Hematopoietic multipotent progenitor cell (in vitro differentiated cells): ENCODE measurements around the gene MLXIP. TPM values are rescaled to one million over a fixed set of nuclear protein-coding genes. Genes with fewer than 3 reads are reported as not detected.
"Not testable (repeated sequence)": the region's sequence is repeated elsewhere in the genome, so short reads cannot be mapped to it uniquely, and the experiment has no call there.

ENCODE experiments used
- DNase-seq, 3 donors: peaks; one replicate each; pipeline ENCODE4 v3.0.0-alpha.2; 2011 to 2015; ENCODE audit warnings: low read depth in 2 of 3, low spot score in 2 of 3
- total RNA-seq: library from RNA; depleted of rRNA; stranded (reverse); fragments of >200 nt; gene quantifications from one replicate; pipeline ENCODE4 v1.2.3, GENCODE V29; 2012

Gene MLXIP
- total RNA-seq, 1 donor, result 50.9 TPM

DNA sequence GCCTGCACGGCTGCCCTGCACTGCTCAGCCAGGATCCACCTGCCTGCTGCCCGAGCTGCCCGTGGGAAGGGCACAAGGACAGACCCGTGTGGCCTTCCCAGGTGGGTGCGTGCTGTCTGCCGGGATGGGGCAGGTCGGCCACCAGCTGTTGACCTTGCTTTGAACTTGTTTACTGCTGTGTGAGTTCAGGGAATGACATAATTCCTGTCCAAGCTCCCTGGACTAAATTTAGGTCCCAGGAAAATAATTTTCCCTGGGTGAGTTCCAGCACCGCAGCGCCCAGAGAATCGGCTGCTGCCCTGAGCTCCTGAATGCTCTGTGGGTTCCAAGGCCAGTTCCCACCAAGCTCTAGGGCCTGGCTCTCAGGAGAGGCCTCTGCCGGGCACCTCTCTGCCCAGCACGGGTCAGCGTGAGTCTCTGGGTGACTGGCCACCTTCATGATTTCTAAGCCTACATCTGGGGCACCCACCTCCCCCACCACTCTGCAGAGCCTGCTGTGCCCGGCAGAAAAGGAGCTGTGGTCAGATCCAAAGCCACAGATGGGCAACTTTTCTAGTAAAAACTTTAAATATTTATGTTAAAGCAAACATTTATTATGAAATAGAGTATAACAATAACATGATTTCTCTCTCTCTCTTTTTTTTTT, 27.2 kb upstream of the MLXIP start:
- no peak for DNase-seq

DNA sequence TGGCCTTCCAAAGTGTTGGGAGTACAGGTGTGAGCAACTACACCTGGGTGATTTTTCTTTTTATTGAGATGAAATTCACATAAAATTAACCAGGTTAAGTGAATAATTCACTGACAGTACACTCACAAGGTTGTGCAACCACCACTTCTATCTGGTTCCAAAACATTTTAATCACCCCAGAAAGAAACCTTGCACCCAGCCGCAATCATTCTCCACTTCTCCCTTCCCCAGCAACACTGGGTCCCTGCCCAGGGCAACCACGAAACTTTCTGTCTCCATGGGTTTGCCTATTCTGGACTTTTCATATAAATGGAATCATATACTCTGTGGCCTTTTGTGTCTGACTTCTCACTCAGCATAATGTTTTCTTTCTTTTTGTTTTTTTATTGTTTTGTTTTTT, 26.3 kb upstream of the MLXIP start:
- no peak for DNase-seq

DNA sequence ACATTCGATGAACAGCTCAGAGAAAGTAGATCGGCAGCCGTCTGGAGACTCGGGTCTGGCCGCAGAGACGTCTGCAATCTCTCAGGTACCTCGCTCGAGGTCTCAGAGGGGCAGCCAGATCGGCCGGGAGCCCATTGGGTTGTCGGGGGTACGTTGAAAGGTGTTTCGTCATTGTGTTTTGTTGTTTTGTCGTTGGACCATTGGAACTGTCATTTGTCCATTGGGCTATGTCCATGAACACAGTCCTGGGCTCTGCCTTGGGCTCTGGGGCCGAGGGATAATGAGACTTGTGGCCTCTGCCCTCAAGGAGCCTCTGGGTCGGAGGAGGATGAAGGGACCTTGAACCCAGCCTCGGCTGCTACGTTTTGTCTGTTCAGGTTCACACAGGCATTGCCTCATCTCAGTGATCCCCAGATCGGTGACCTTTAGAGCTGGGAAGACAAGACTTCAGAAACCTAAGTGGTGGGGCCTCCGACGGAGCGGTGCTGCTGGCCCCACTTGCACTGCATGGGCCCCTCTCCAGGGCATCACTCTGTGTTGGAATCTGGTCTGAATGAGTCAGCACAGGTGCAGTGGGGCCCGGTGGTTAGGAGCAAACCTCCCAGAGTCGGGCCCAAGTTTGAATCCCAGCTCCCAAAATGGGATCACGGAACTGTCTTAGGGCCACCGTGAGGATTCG, 23.6 kb upstream of the MLXIP start:
- no peak for DNase-seq

DNA sequence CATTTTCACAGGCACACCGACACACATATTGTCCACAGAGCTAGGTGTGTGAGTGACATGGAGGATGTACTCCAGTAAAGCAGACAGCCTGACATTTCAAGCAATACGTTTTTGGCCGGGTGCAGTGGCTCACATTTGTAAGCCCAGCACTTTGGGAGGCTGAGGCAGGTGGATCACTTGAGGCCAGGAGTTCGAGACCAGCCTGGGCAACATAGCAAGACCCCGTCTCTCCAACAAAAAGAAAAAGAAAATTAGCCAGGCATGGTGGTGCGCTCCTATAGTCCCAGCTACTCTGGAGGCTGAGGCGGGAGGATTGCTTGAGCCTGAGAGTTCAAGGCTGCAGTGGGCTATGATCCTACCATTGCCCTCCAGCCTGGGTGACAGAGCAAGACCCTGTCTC, 22.1 kb upstream of the MLXIP start:
- DNase-seq, result not testable (repeated sequence)

DNA sequence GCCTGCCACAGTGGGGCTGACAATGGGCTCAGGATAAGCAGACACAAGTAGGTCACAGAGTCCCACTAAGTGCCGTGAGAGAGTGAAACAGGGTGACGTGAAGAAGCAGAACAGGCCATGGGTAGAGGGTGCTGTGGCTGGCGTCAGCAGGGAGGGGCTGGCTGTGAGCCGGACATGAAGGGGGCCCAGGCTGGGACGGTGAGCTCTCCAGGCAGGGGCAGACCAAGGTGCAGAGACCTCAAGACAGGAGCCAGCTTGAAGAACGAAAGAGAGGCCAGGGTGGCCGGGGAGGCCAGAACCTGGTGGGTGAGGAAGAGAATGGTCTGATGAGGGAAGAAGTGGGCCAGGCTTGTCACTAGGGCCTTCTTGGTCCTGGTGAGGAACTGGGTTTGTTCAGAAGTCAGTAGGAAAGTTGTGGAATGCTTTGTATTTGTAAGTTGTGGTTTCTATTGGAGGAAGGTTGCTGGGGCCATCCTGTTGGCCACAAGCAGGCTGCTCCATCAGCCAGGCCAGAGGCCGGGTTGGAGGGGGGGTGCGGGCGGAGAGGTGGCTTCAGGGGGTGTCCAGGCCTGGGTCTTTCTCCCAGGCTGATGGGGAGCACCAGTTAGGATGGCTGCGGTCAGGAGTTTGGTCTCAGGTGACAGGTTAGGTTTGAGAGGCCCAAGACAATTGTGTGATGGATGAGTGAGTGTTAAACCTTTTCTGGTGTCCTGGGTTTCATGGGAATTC, 21.4 kb upstream of the MLXIP start:
- no peak for DNase-seq

DNA sequence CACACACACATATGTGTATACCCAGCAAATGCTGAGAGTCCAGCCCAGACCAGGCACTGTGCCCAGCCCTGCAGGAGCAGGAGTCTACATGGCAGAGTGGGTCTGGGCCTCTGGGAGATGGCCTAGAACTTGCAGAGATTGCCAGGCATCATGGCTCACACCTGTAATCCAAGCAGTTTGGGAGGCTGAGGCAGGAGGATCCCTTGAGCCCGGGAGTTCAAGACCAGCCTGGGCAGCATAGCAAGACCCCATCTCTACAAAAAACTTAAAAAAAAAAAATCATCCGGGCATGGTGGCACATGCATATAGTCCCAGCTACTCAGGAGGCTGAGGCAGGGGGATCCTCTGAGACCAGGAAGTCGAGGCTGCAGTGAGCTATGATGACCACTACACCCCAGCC, 20.8 kb upstream of the MLXIP start:
- DNase-seq, result no peak

DNA sequence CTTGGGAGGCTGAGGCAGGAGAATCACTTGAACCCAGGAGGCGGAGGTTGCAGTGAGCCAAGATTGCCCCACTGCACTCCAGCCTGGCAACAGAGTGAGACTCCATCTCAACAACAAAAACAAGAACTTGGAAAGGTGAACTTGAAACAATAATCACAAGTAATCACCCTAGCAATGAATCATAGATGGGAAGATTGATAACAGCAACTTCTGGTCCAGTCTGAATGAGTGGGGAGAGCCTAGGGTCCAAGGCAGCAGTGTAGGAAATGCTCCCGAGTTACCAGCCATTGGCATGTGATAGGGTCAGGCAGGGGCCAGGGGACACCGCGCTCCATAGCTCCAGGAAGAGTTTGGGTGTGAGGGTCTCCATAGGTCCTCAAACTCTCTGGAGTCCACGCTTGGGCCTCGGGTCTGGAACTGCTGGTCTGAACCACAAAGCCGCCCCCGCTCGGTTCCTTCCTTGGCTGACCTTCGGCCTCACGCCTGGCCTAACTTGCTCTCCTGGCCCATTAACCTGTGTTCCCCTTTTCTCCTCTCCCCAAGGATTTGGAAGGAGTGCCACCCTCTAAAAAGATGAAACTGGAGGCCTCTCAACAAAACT, 19.9 kb upstream of the MLXIP start:
- DNase-seq, result no peak

DNA sequence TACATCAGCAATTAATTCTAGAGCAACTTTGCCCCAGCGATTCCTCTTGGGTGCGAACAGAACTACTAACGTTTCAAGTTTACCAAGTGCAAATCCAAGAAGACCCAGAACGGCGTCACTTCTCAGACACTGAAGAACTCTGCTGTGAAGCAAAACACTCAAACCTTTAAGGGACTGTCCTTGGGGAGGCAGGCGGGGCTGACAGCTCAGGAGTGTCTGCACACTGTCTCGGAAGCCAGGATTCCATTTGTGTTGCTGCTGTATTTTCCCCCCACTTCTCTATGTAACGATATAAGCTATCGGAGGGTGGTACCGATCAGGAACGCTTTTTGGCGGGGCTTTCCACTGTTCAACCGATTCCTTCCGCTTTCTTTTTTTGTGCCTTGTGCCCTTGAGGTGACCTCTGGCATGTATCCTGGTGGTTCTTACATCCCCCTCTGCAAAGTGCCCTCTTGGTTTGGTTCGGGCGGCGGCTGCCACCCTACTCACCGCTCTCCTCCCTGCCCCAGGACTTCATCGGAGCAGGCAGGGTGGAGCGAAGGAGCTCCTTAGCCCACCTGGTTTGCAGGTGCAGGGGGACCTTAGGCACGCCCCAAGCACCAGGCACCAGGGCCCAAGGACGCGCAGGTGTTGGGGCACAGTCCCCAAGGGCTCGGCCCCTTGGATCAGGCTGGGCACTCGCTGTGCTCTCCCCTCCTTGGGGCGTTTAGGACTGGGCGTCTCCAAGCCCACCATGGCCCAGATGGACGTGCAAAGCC, 19.2 kb upstream of the MLXIP start:
- no peak for DNase-seq

DNA sequence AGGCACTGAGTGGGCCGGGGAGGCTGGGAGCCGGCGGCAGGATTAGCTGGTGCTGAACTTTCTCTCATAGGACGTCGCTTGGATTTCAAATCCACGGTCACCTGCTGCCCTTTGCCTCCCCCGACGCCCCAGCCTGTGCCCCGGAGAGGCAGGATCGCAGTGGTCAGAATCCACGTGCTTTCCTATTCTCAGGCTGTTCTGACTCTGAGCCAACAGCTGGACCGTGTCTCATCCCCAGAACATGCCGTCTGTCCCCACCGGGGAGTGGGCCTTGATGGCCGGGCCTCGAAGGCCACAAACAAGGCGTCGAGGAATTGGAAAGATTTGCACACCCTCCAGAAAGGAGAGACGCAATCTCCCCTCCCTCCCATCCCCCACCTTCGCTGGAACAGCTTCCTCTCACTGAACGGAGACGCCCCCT, 18.5 kb upstream of the MLXIP start:
- no peak for DNase-seq

DNA sequence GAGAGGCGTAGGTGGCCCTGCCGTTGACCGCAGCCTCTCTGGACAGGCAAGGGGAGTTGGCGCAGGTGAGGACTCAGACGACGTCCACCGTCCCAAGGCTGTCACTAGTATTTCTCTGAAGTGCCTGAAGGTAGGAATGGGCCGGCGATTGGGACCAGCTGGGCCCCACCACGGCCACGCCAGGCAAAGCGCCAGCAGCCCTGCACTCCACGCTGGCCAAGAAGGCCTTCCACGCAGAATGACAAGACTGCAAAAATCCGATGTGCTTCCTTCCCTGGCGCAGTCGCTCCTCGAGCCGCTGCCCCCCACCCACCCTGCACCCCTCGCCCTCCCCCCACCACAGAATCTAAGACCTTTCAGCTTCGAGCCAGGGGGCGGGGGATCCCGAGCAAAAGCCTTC, 17.3 kb upstream of the MLXIP start:
- no peak for DNase-seq

DNA sequence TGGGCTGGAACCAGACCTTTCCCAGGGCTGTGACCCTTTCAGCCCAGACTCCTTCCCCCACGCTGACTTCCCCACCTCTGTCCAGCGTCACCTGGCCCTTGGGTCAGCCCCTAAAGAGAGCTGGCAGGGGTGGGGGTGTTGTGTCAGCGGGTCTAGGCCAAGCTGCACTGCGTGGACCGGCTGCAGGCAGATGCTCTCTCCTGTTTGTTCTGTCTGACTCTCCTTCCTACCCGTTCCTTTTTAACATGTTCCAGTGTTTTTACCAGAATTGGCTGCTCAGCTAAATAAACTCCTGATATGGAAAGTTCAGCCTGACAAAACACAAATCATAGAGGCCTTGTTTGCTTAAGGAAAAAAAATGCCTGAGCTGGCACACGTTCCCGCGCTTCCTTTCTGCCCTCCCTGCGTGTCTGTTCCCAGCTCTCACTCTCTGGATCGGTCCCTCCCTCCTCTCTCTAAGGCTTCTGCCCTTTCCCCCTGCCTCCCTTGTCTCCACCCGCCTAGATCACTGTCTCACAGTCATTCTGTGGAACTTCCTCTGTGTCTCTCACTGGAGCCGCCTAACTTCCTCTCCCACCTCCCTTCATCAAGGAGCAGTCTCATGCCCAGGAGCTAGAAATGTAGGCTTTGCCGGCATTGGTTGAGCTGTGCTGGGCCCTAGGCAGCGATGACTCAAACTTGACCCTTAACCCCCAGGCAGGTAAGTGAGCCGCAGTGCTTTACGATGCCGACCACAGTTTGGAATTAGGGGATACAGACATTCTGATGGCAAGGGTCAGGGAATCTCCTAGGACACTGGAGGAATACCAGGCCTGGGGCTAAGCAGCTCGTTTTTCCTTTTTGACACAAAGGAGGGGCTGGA, 15.5 kb upstream of the MLXIP start:
- DNase-seq, result peak in 1 of 3 donors; percentile 43

DNA sequence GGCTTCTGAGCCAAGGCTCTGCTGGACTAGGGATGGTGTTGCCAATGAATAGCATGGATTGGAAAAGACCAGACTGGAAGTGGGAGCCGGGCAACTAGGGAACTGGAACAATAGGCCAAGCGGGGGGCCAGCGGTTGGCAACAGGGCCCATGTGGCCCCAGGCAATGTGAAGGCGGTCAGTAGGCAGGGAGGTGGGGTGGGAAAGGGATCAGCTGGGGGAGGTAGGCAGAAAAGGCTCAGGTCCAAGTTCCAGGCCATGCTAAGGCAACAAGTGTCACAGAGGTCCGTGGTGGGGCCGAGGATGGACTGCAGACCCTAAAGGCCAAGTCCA, 14.9 kb upstream of the MLXIP start:
- no peak for DNase-seq

DNA sequence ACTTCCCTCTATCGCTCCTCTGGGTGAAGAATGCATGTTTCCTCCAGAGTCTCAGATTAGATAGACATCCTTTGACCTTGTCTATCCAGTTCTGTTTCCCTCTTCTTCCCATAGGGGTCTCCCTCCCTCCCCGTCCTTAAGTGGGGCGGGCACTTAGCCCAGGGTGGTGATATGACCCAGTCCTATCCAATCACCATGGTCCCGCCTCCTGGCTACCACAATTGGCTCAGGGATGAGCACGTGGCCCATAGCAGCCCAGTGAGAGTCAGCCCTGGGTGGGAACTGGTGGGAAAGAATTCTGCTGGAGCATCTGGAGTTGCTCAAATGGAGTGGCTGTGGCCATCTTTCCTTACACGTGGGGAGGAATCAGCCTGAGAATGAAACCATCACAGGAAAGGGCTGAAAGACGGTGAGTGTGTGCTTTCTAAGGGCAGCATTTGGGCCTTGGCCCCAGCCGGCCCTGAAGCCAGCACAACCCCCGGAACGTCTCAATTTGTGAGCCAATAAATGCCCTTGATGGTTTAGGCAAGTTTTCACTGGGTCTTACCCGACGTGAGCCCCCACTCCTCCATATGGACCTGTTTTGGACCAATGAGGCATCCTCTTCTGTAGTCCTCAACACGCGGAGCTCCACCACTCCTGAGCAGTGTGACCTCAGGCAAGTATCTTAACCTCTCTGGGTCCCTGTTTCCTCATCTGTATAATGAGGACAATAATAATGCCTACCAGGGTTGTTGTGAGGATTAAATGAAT, 14.4 kb upstream of the MLXIP start:
- DNase-seq, result peak in 2 of 3 donors; percentile 82 to 88

DNA sequence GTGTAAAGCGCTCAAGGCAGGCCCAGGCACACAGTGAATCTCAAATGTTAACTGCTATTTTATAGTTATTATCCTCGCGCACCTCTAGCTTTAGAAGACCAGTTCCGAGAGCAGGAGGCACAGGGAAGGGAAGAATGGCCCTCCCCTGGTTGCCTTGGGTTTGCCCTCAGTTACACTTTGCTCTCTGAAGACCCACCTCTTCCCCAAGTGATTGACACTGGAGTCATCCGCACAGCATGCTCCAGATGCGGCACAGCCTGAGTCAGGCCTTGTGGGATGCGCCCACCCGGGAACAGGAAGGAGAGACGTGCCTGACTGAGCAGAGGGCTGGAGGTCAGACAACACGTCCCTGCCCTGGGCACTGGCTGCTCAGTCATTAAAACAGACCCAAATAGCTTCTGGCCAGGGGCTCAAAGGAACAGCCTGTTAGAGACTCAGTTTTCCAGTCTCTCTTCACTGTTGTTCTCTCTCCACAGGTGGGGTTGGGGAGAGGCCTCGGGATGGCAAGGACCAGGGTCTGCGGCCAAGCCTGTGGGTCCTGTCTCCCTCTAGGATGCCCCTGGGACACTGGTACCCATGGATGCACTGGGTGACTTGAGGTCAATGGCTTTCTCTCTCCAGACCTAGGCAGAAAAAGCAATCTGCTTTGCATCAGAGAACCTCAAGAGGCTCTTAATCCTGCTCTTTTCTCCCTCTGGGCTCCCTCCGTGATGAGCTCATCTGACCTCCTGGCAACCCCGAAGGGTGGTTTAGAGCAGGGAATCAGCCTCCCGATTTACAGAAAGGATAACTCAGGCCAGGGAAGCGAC, 13.6 kb upstream of the MLXIP start:
- no peak for DNase-seq

DNA sequence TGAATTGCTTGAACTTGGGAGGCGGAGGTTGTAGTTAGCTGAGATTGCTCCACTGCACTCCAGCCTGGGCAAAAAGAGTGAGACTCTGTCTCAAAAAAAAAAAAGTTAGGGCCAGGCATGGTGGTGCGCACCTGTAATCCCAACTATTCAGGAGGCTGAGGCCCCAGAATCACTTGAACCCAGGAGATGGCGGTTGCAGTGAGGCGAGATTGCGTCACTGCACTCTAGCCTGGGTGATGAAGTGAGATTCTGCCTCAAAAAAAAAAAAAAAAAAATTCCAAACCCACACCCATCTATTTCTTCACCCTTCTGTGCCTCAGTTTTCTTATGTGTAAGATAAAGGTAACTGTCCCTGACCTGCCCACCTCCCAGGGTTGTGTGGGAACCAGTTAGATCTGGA, 11.0 kb upstream of the MLXIP start:
- DNase-seq, result no peak

DNA sequence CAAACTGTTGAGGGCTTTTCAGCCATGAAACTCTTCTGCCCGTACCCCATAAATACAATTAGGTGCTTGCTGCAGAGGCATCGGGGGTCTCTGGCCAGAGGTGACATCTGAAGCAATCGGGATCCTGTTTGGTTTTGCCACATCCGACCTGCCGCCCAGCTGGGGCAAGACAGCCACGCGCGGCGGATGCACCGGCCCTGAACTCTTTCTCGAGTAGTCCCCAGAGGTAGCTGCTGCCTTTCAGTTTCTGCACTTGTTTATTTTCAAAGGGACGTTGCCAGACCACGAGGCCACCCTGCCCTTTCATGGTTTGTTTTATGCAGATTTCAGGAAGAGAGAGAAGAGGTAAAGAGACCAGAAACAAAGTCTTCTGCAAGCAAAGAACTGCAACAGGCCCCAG, 10.6 kb upstream of the MLXIP start:
- DNase-seq, result peak in 1 of 3 donors; percentile 73

DNA sequence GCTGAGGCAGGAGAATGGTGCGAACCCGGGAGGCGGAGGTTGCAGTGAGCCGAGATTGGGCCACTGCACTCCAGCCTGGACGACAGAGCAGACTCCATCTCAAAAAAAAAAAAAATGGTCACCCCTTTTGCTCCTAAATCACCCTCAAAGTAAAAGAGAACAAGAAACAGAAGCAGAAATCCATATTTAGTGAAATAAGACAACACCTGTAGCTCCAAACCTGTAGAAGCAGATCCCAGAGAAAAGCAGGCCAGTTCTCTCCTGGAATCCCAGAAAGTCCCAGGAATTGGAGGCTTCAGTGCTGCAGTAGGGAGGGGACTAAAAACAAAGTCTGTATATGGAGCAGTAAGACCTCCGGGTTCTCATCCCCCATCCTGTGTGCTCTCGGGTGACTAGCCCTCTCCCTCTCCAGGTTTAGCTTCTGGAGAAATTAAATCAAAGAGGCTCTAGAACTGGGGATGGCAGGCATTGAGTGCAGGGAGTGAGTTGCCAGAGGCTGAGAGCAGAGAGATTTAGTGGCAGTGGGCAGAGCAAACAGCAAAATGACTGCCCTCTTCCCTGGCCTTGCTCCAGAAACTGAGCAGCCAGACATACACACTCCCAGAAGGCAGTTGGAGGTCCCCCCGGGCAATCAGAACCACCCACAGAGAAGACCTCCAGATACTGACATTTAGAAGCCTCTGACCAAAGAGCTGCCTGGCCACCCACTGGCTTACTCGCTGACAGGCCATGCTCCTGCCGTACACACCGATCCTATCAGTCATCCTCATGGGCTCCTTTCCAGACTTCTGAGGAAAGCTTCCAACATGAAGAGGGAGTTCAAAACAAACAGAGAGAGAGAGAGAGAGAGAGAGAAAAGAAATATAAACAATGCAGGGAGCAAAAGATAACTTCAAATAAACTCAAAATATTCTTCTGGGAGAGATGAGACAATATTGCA, 6.3 kb upstream of the MLXIP start:
- no peak for DNase-seq
